Heart left ventricle (tissue), 13 donors: Measurements from ENCODE around the gene CD300LB.

Source experiments
- CTCF ChIP-seq, 12 donors: fragments of 200-600 bp; sonication (generic) in 4 of 12; IDR thresholded peaks; one replicate each; pipeline versions ENCODE4 v1.5.0 to v1.8.0; 2018 to 2022; ENCODE audit warnings: antibody characterized with exemption in 12 of 12, mild to moderate bottlenecking in 5 of 12
- POLR2A ChIP-seq, 2 donors: fragments of 450-650 bp; IDR thresholded peaks; one replicate each; pipeline ENCODE4 v1.6.1; 2017; ENCODE audit warnings: antibody characterized with exemption in 2 of 2, mild to moderate bottlenecking in 2 of 2, moderate library complexity in 2 of 2
- donor health status: ischemic (EF 13 %, LVEDD 7.1; RV severe dilation, severe dysfunction).
- donor health status: DM: no; HTN: yes; CAD: no.
- donor health status: DM: no; HTN: no; CAD: no.
- donor health status: ischemic (EF 25% LVEDD 6.9; RV normal size, moderate dysfunction).
- donor health status: ischemic (EF 25% LVEDD 5.7; RV mildly dilated, moderate dysfunction).
- donor health status: ischemic (EF 35%, LVEDD 5.7; RV mildly dilated, moderate dysfunction).
- donor health status: nonischemic (EF 11% LVEDD 7.7; RV severe dilation, severe dysfunction).
- donor health status: DM: yes; HTN: yes; CAD: no.
- donor health status: PGD.
- donor health status: ischemic (EF 29% LVEDD 5.4; RV normal size, mild dysfunction).
- donor health status: nonischemic (EF 23%, LVEDD 6.1; RV moderate dilation, normal function).

GRCh38 chr17:74543891-74544760, 12.9 kb upstream of the CD300LB start:
- TF ChIP-seq CTCF (IDR thresholded peaks at IDR 0.05) (no peak), POLR2A (IDR thresholded peaks at IDR 0.05) (no peak)
